Testis (tissue), 3 donors: ENCODE results near the gene WHRN. TPM values are rescaled to one million over a fixed set of nuclear protein-coding genes. Genes with fewer than 3 reads are reported as not detected.

ENCODE experiments used
- DNase-seq: peaks from one replicate; pipeline ENCODE4 v3.0.0-alpha.2; 2019
- H3K27ac ChIP-seq, 2 donors: fragments of 200-600 bp; sonication (generic); one replicate each; pipeline ENCODE4 v1.5.1; 2019
- H3K27me3 ChIP-seq: fragments of 200-600 bp; sonication (generic); one replicate; pipeline ENCODE4 v1.5.1; 2019
- H3K36me3 ChIP-seq: fragments of 200-600 bp; sonication (generic); one replicate; pipeline ENCODE4 v1.5.1; 2017; ENCODE audit warnings: low read depth; ENCODE audit errors: missing control alignments
- H3K4me1 ChIP-seq: fragments of 200-600 bp; sonication (generic); one replicate; pipeline ENCODE4 v1.5.1; 2019
- H3K4me3 ChIP-seq, 2 donors: fragments of 200-600 bp; sonication (generic); one replicate each; pipeline ENCODE4 v1.5.1; 2017 to 2019
- H3K9me3 ChIP-seq: fragments of 200-600 bp; sonication (generic); one replicate; pipeline ENCODE4 v1.5.1; 2017
- POLR2A ChIP-seq: fragments of 450-650 bp; IDR thresholded peaks from one replicate; pipeline ENCODE4 v1.6.1; 2017; ENCODE audit warnings: antibody characterized with exemption, mild to moderate bottlenecking, moderate library complexity
- whole genome bisulfite sequencing, 2 donors: methylation state at CpG; one replicate each; pipeline ENCODE4 v1.1.5; 2018; 5-methylcytosine and 5-hydroxymethylcytosine counted together
- intact Hi-C: fragments of 100-400 bp; cut with DNase I; formaldehyde crosslinking; loops from one replicate; pipeline ENCODE4 v1.15.1; 2023; ENCODE audit warnings: low total_unique reads
- polyA plus RNA-seq: library from polyadenylated mRNA; stranded (reverse); fragments of 350-450 nt; fragmentation: Illumina TruSeq; extraction: RNeasy Lipid Tissue Mini Kit (QIAGEN cat#74804); gene quantifications from one replicate; pipeline ENCODE4 v1.2.3, GENCODE V29; 2014; ENCODE audit warnings: low read depth, low replicate concordance; ENCODE audit not compliant: insufficient read depth
- total RNA-seq, 2 donors: library from RNA; depleted of rRNA; stranded (reverse); fragments of >200 nt; gene quantifications; one replicate each; pipeline ENCODE4 v1.2.3, GENCODE V29; 2016
- TF ChIP-seq, protein P1 (sequence below), 3 experiments: fragments of 450-650 bp in 2 of 3; fragments of 200-600 bp in 1 of 3; sonication (generic) in 1 of 3; IDR thresholded peaks; one replicate each; pipeline ENCODE4 v1.5.1; 2016 to 2019; ENCODE audit warnings: antibody characterized with exemption in 3 of 3, mild to moderate bottlenecking in 2 of 3, moderate library complexity in 1 of 3

Gene WHRN
- total and polyA plus RNA-seq, 3 donors from 2014 or later, result 70.3 to 208 (median 181) TPM

DNA sequence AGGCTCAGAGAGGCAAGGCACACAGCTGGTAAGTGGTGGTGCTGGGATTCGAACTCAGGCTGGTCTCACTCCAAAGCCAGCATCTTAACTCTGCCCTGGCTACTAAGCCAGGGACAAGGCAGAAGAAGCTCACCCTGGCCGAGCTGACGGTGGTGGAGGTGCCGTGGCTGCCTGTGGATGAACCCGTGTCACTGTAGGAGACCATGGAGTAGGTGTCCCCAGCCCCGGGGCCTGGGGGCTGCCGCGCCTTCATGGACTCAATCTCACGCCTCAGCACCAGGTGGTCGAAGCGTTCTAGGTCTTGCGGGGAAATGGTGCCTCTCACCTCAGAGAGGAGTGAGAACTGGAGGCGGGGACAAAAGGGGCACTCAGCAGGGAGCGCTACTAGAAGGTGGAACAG is 82.1 kb downstream of the WHRN start:
- no peaks in the 10 kb centered on the region for H3K27me3 ChIP-seq
- no peaks in the 10 kb centered on the region for H3K9me3 ChIP-seq
- no peak for DNase-seq
- TF ChIP-seq, protein P1, sequence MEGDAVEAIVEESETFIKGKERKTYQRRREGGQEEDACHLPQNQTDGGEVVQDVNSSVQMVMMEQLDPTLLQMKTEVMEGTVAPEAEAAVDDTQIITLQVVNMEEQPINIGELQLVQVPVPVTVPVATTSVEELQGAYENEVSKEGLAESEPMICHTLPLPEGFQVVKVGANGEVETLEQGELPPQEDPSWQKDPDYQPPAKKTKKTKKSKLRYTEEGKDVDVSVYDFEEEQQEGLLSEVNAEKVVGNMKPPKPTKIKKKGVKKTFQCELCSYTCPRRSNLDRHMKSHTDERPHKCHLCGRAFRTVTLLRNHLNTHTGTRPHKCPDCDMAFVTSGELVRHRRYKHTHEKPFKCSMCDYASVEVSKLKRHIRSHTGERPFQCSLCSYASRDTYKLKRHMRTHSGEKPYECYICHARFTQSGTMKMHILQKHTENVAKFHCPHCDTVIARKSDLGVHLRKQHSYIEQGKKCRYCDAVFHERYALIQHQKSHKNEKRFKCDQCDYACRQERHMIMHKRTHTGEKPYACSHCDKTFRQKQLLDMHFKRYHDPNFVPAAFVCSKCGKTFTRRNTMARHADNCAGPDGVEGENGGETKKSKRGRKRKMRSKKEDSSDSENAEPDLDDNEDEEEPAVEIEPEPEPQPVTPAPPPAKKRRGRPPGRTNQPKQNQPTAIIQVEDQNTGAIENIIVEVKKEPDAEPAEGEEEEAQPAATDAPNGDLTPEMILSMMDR (IDR thresholded peaks at IDR 0.05), result no peak
- TF ChIP-seq POLR2A, result no peak
- H3K4me1 ChIP-seq, result no peaks in the 10 kb centered on the region
- 88 to 91% methylated on average over 9 to 14 of the region's 14 CpGs for WGBS, 2 donors
- intact Hi-C loops, result no loop called here
- no peak overlapping the region for H3K27ac ChIP-seq
- H3K36me3 ChIP-seq, result no peaks in the 10 kb centered on the region
- H3K4me3 ChIP-seq, result no peak overlapping the region

DNA sequence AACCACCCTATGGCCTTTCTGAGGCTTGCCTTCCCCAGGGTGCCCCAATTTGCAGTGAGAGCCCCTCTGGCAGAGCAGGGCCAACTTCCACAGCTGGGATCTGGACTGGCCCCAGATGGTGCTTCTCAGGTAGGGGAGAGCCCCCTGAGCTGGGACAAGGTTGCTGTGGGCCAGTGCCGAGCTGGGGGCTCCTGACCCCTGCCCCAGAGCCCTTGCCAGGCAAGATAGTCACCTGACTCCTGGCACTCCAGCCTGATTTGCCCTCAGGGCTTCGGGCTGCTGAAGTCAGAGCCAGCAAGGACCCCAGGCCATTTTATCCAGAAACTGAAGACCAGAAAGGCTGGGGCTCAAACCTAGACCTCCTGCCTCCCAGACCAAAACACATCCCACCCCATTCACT is 84.1 kb downstream of the WHRN start:
- no peaks in the 10 kb centered on the region for H3K9me3 ChIP-seq
- intact Hi-C loops, result no loop called here
- H3K4me3 ChIP-seq, result no peak overlapping the region
- H3K27ac ChIP-seq, result no peak overlapping the region
- H3K27me3 ChIP-seq, result no peaks in the 10 kb centered on the region
- 80 to 90% methylated on average over 2 of the region's 2 CpGs for WGBS, 2 donors
- no peak for DNase-seq
- no peaks in the 10 kb centered on the region for H3K36me3 ChIP-seq
- peaks cover 5% of the 10 kb centered on the region for H3K4me1 ChIP-seq
- no peak for TF ChIP-seq POLR2A
- TF ChIP-seq, protein P1 (IDR thresholded peaks at IDR 0.05), result no peak

DNA sequence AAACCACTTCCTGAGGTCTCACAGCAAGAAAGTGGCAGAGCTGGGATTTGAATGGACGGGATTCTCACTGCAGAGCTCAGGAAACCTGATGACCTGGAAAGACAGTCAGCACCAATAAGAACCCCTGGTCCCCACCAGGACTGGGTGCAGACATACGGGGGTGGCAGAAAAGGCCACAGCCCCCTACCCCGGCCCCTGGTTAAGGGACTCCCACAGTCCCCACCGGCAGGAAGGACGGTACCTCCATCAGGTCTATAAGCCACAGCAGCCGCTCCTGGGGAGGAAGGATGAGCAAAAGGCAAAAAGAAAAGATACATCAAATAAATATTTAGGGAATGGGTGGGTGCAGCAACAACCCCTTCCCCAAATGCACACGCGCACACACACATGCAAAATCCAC is 85.5 kb downstream of the WHRN start:
- Histone ChIP-seq H3K36me3 (no peaks in the 10 kb centered on the region), H3K27me3 (no peaks in the 10 kb centered on the region), H3K27ac (no peak overlapping the region), H3K4me1 (peaks cover 5% of the 10 kb centered on the region), H3K9me3 (no peaks in the 10 kb centered on the region), H3K4me3 (no peak overlapping the region)
- DNase-seq, result no peak
- intact Hi-C loops, result loop anchor here (10.0 kb wide), 1 partner anchor 235 kb away; the partner anchor contains the start of gene TEX53
- 94 to 95% methylated on average over 8 of the region's 8 CpGs for WGBS, 2 donors
- TF ChIP-seq, protein P1 (IDR thresholded peaks at IDR 0.05), result no peak
- TF ChIP-seq POLR2A, result no peak

DNA sequence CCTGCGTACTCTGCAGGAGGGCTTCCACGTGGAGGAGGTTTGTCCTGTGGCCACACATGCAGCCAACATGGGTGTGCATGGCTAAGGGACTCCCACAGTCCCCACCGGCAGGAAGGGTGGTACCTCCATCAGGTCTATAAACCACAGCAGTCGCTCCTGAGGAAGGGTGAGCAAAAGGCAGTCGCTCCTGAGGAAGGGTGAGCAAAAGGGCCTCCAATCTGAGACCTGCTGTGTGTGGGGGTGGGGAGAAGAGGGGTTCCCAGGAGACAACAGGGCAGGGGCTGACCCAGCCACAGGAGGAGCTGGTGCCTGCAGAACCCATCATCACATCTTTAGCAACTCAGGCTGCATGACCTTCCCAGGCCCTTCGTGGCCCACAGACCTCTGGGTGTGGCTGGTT is 87.2 kb downstream of the WHRN start:
- no peak overlapping the region for H3K27ac ChIP-seq
- no peak for DNase-seq
- WGBS, 2 donors, result 94% methylated on average over 6 of the region's 6 CpGs
- intact Hi-C loops, result loop anchor here (10.0 kb wide), 1 partner anchor 237 kb away; the partner anchor contains the start of gene TEX53
- no peaks in the 10 kb centered on the region for H3K9me3 ChIP-seq
- H3K36me3 ChIP-seq, result no peaks in the 10 kb centered on the region
- H3K27me3 ChIP-seq, result no peaks in the 10 kb centered on the region
- TF ChIP-seq, protein P1 (IDR thresholded peaks at IDR 0.05), result no peak
- TF ChIP-seq POLR2A, result no peak
- H3K4me1 ChIP-seq, result peaks cover 17% of the 10 kb centered on the region
- no peak overlapping the region for H3K4me3 ChIP-seq

DNA sequence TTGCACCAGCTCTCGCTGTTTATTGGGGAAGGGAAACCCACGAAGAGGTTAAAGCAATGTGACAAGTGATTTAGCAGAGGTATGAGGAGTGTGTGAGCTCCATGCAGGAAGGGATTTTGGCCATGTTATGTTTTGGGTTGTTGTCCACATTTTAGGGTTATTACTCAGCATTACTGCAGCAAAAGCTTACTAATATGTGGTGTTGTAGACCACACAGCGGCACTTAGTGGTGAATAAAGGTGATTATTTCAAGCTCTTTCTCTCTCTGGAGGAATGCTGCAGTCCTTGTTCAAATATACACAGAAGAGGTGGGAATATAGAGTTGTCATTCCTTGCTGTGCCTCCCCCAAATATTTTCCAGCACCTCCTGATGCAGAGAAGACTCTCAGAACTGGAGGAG is 87.8 kb downstream of the WHRN start:
- no peak for DNase-seq
- H3K4me3 ChIP-seq, result no peak overlapping the region
- H3K36me3 ChIP-seq, result no peaks in the 10 kb centered on the region
- no peak overlapping the region for H3K27ac ChIP-seq
- TF ChIP-seq POLR2A, result no peak
- TF ChIP-seq, protein P1 (IDR thresholded peaks at IDR 0.05), result no peak
- H3K9me3 ChIP-seq, result no peaks in the 10 kb centered on the region
- intact Hi-C loops, result loop anchor here (10.0 kb wide), 1 partner anchor 237 kb away; the partner anchor contains the start of gene TEX53
- 57 to 72% methylated on average over 3 of the region's 3 CpGs for WGBS, 2 donors
- H3K4me1 ChIP-seq, result peaks cover 21% of the 10 kb centered on the region
- no peaks in the 10 kb centered on the region for H3K27me3 ChIP-seq
